NB4 (cell line): ENCODE measurements around the gene HMCN2.

ENCODE experiments used
- CTCF ChIP-seq: IDR thresholded peaks from one replicate; pipeline ENCODE4 v1.5.1; 2012; ENCODE audit warnings: low read depth, low read length
- MAX ChIP-seq: IDR thresholded peaks from 2 replicates; pipeline ENCODE4 v1.6.1; 2011; ENCODE audit warnings: low read depth, low read length
- MYC ChIP-seq: IDR thresholded peaks from 2 replicates; pipeline ENCODE4 v1.6.1; 2011; ENCODE audit warnings: low read depth, low read length
- POLR2A ChIP-seq: IDR thresholded peaks from 2 replicates; pipeline ENCODE4 v1.6.1; 2011; ENCODE audit warnings: mild to moderate bottlenecking; ENCODE audit not compliant: insufficient read length; ENCODE audit errors: extremely low read depth

- TF ChIP-seq CTCF: no peak
- TF ChIP-seq MAX: no peak
- no peak for TF ChIP-seq MYC
- TF ChIP-seq POLR2A: no peak
Observed at GRCh38 chr9:130300739-130301138, 35.2 kb downstream of the HMCN2 start.
